Upper lobe of left lung (tissue), 4 donors: Measurements from ENCODE around the gene ARHGAP19.

Experiments
- CTCF ChIP-seq, 6 experiments: fragments of 450-650 bp in 4 of 6; fragments of 200-600 bp in 2 of 6; sonication (generic) in 2 of 6; IDR thresholded peaks; one replicate each; pipeline ENCODE4 v1.5.1; 2016 to 2019; ENCODE audit warnings: antibody characterized with exemption in 6 of 6
- EP300 ChIP-seq, 4 donors: sonication (generic); formaldehyde crosslinking; IDR thresholded peaks; one replicate each; pipeline ENCODE4 v1.5.1; 2017; ENCODE audit warnings: antibody characterized with exemption in 4 of 4, control low read depth in 2 of 4
- POLR2A ChIP-seq, 4 donors: fragments of 450-650 bp; IDR thresholded peaks; one replicate each; pipeline ENCODE4 v1.5.1; 2016 to 2017; ENCODE audit warnings: antibody characterized with exemption in 4 of 4, mild to moderate bottlenecking in 2 of 4
- POLR2AphosphoS5 ChIP-seq, 2 donors: sonication (generic); formaldehyde crosslinking; IDR thresholded peaks; one replicate each; pipeline ENCODE4 v1.5.1; 2017; ENCODE audit warnings: antibody characterized with exemption in 2 of 2

GRCh38 chr10:97210543-97210960, 81.9 kb downstream of the ARHGAP19 start:
- TF ChIP-seq EP300 (IDR thresholded peaks at IDR 0.05) (no peak), CTCF (IDR thresholded peaks at IDR 0.05) (peak; percentile 81 to 94 (median 85)), POLR2AphosphoS5 (IDR thresholded peaks at IDR 0.05) (no peak), POLR2A (IDR thresholded peaks at IDR 0.05) (no peak)
